IPS DF 4.7 (cell line): ENCODE results near the gene NGB.
"Not testable (repeated sequence)": the region's sequence is repeated elsewhere in the genome, so short reads cannot be mapped to it uniquely, and the experiment has no call there.

Source experiments
- DNase-seq: peaks from one replicate; pipeline ENCODE4 v3.0.0-alpha.2; 2013; ENCODE audit warnings: low spot score; ENCODE audit errors: extremely low read depth

The NGB gene

DNA sequence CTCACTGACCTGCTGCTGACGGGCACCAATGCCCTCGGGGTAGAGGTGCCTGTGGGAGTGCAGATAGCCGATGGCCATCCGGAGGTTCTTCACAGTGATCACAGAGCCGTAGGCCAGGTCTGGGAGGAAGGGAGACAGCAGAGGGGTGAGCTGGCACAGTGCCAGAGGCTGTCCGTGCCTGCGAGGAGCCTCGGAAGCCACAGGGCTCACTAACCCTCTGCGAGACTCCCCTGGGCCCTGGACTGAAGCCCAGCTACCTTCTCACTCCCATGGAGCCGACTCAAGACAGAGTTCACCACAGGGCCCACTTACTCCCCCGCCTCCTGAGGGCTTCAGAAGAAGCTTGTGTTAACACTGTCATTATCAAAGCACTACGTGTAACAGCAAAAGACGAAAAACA lies 25.1 kb upstream of the NGB start:
- DNase-seq = no peak

DNA sequence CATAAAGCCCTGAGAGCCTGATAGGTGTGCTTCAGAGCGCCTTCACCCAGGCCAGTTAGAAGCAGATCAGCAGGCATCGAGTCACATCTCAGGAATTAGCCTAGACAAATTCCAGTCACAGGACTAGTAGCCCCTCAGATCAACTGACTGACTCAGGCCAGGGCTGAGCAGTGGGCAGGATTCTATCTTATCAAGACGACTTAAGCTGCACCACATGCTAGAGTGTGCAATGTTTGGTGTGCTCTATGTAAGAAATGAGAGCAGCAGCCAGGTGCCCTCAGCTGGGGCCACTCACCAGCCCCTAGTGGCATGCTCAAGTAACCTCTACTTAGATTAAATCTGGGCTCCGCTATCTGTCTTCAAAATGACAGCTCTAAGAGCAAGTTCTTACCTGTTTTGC lies 19.7 kb upstream of the NGB start:
- no peak for DNase-seq

DNA sequence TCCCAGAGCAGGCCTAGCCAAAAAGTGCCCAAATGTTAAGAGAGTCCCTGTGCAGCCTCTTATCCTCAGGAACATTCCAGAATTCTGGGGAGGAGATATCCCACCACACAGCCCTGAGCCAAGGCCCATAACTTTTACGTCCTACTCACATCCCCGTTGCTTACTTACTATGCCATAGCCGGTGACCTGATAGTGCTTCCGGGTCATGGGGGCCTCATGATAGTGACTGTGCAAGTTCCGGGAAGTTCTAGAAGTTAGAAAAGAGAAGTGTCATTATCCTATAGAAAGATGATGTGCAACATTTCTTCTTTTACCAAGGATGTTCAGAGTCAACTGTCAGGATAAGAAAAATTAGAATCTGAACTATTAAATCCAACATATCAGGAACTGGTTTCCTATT lies 15.6 kb upstream of the NGB start:
- no peak for DNase-seq

GRCh38 chr14:77284466-77284865 lies 13.5 kb upstream of the NGB start:
- no peak for DNase-seq

- no peak for DNase-seq
These were observed 13.1 kb upstream of the NGB start for GRCh38 chr14:77284066-77284465.

DNA sequence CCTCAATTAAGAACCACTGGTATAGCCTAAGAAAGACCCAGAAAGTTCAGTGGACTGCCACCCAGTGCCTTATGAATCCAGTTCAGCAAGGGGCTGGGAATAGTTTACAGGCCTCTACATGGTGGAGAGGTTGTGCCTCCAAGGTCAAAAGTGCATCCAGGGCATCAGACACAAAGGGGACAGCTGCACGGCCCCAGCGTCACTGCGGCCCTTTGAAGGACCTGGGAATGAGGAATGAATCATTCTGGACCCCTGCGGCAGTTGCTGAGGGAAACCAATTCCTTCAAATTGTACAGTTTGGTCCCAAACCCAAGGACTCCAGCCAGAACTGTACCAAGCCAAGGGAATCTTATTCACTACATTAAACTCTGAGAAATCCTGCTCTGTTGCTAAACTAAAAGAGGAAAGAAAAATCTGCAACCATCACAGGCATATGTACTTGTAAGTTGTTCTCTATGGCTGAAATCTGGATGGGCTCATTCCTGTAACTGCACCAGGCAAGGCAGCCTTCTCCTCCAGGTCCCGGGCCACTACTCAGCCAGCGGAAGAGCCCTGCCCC lies 10.9 kb upstream of the NGB start:
- DNase-seq = no peak

GRCh38 chr14:77280921-77281320 lies 9.9 kb upstream of the NGB start:
- DNase-seq = not testable (repeated sequence)

DNA sequence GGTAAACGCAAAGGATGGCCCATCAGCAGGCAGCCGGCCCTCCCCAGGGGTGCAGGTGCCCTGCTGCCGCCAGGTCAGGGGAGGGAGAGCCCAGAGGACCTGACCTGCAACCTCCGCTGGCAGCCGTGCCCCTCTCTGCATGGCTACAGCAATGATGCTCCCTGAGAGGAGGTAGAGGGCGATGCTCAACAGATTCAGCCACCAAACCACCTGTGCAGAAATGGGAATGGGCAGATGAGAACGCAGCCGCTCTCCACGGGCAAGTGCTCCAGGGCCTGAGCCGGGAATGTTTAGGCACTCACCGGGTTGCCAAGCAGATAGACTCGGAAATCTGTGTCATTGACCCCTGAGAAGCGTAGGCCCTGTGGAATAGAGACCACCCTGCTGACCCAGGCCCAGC lies 8.7 kb upstream of the NGB start:
- no peak for DNase-seq

DNA sequence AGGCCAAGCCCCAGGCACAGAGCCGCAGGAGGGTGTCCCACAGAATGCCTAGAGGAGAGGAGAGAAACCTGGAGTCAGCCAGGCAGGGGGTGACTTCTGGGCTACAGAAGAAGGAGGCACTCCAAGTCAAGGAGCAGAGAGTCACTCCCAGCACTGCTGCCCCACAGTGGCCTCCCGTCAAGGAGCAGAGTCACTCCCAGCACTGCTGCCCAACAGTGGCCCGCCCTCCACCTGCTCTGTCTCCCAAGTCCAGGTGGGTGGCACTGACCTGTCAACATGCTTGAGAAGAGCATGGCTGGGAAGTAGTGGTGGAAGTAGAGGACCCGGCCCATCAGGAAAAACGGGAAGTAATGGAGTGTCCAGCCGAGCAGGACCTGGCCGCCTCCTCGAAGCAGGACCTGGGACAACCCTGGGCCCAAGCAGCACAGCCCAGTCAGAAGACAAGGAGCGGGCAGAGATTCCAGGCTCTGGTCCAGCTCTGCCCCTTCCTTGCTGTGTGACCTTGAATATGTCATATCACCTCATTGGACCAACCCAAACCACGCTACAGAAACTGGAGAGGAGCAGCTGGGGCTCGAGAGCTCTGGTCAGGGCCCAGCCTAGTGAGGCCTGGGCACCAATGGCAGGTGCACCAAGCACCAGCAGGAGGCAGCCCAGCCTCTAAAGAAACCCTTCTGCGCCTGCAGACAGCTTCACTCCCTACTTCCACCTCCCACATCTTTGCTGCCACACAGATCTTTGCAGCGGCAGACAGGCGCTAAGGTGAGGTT lies 7.6 kb upstream of the NGB start:
- no peak for DNase-seq

DNA sequence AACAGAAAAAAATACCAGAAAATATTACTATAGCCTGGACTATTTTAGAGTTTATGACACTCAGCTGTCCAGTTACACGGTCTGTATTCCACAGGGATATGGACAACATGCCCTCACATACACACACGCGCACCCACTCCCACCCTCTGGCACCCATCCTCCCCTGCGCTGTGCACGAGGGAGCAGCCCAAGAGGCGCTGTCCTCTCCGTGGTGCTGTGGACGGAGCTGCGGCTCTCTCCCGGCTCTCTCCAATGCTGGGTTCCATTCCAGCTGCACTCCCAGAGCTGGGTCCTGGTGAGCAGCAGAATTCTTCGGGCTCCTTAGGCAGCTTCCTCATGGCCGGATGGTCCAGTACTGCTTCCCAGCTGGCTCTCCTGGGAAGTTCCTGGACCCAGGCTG lies 6.0 kb upstream of the NGB start:
- no peak for DNase-seq

GRCh38 chr14:77276295-77276935 lies 5.4 kb upstream of the NGB start:
- DNase-seq = no peak

GRCh38 chr14:77275601-77276017 lies 4.6 kb upstream of the NGB start:
- DNase-seq = no peak

DNA sequence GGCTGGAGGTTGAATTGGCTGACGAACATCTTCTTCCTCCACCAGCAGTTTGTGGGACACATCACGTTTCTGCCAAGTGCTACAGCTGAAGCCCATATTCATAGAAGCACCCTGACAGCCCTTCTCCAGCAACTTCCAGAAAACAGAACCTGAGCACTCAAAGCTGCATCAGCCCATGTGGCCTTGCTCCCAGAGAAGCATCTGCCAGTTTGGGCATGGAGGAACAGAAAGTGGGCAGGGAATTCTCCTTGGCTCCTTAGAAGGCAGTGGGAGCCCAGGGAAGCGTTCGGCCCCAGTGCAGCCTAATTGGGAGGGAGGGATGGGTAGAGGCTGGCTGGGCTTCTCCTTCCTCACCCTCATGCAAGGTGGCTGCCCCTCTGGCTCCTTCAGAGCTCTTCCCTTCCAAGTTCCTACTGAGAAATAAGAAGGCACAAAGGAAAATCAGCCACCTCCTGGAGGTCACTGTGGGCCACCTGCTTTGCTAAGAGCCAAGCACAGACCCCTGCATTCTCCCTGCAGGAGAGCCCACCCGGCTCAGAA lies 4.1 kb upstream of the NGB start:
- DNase-seq = no peak

DNA sequence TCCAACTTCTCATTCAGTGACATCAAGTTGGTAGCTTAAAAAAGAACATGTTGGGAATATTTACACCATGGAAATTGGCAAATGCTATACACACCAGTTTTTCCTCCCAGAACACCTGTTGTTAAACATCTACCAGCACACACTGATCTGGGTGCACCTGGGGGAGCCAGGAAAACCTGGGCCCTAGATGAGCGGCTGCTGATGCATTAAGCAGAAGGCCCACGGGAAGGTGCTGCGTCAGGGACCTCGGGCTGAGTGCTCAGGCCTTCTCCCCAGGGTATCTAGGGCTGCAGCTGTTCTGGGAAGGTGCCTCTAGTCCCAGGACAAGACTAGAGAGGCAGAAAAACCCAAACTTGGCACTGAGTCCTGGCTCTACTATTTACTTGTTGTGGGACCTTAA lies 2.8 kb upstream of the NGB start:
- no peak for DNase-seq

DNA sequence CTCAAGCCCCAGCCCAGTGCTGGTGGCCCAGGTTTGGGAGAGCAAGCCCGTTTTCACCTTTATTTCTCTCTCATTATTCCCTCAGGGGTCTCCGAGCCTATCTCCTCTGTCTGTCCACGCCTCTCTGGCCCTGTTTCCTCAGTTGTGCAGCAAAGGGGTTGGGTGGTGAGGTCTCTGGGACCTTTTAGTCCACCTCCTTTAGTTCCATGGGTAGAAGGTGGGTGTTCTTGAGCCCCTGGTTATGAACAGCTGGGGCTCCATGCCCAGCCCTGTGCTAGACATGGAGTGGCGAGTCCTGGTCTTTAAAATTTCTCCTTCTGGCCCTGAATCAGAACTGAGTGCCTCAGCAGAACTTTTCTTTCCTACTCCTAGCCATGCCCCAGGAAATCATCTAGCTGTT lies 1.3 kb upstream of the NGB start:
- DNase-seq = no peak

DNA sequence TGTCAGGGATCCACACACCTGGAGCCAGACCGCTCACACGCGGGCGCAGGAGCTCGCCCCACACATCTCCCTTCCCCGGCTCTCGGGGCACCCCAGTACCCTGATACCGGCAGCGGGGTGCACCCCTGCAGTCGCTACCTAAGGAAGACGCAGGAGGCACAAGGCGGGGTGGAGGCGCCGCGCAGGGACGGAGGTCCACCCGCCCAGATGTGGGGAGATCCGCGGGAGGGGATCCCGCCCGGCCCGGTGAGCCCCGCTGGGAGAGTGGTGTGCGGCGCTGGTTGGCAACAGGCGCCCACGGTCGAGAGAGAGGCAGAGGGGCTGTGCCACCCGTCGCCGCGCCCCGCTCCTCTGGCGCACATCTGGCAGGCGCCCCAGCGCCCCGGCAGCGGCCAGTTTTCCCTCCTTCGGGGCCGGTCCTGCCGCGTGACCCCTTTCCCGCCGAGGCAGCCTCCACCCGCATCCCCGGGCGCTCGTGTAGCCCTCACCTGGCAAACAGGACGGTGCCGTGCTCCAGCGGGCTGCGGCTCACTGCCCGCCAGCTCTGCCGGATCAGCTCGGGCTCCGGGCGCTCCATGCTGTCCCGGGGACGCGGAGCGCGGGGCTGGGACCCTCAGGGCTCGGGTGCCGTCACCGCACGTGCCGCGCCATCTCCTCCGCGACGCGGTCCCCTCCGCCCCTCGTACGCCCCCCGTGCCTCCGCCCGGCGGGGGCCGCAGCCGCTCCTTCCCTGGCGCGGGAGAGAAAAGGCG lies 469 bp downstream of the NGB start:
- no peak for DNase-seq

GRCh38 chr14:77268989-77269600 lies 1.9 kb downstream of the NGB start:
- no peak for DNase-seq

DNA sequence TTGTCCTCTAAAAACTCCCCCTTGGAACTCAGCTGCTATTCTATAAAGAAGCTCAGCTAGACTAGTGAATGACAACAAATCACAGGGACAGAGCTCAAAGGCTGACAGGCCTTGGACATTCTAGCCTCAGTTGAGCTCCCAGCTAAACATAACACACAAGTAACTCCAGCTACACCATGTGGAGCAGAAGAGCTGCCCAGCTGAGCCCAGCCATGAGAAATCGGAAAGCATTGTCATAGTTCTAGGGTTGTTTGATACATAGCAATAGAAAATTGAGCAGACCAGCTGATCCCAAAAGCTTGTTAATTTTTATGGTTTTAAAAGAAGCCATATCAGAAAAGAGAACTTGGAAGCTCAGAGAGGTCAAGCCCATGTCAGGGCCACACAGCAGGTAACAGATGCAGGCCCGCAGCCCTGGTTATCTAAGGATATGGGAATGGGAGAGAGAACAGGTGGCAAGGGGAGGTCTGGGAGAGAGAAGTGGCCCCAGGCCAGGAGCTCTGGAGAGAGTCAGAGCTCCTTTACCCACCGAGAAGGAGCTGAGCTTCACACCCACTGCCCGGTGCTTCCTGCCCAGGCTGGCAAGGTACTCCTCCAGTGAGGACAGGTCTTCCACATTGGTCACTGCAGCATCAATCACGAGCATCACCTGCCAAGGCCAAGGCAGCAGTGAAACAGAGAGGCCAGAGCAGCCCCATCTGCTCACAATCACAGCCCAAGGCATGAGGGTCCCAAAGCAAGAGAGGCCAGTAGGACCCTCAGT lies 2.9 kb downstream of the NGB start:
- DNase-seq = no peak

DNA sequence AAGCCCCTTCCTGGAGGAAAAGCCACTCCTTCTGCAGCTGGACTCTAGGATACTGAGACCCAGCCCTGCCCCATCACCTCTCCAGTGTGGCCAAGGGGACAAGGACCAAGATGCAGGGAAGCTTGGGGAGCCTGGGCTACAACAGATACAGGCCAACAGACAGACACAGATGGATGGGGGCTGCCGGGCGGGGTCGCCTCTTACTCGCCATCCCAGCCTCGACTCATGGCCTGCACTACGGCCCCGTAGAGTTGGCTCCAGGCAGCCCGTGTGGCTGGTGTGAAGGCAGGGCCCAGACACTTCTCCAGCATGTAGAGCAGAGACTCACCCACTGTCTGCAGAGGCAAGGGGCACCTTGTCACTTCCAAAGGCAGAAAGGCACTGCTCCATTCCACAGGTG lies 4.7 kb downstream of the NGB start:
- DNase-seq = no peak

DNA sequence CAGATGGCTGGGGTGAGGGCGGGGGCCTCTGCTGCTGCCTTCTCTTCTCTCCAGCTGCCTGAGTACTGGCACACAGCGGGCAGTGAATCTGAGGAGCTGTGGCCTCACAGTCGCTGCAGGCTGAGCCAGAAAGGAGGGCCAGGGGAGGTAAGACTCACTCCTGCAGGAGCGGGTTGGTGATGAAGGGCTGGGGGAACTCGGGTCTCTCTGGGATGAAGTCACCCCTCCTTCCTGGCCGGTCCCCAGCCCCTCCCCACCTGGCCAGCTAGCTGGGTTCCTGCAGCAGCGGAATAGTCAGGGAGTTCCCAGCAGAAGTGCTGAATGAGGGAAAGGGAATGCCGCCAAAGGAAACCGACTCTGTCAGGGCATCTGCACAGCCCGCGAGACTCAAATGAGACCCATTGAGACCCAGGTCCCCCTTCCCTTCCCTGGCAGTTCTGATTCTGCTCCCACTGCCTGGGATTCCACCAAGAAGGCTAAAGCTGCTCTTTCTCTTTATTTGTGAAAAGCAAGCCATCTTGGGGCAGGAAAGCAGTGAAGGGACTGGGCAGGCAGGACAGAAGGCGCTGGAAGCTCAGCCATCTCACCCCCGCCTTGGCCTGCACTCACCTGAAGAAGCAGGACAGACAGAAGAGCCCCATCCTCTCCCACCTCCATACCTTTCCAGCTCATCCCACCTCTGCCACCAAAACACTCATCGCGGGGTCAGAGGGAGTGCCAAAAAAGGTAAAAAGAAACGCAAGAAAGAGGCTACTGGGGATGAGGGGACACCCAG lies 5.3 kb downstream of the NGB start:
- DNase-seq = no peak
